HG03442 (cell line): Measurements from ENCODE around the gene HSPBP1.

Experiments used
- ATAC-seq: cut with Tn5 transposase; IDR thresholded peaks from one replicate; pipeline ENCODE4 v1.9.1; 2021; ENCODE audit warnings: mild to moderate bottlenecking, moderate library complexity; ENCODE audit not compliant: unreplicated experiment

Gene HSPBP1

GRCh38 chr19:55305491-55305890 is 25.6 kb upstream of the HSPBP1 start:
- ATAC-seq = no peak

GRCh38 chr19:55304980-55305379 is 25.1 kb upstream of the HSPBP1 start:
- ATAC-seq = no peak

- no peak for ATAC-seq
Measured at GRCh38 chr19:55304279-55304978, 24.5 kb upstream of the HSPBP1 start.

- no peak for ATAC-seq
Measured at GRCh38 chr19:55303477-55303876, 23.6 kb upstream of the HSPBP1 start.

- ATAC-seq = no peak
Measured at GRCh38 chr19:55302318-55302703, 22.4 kb upstream of the HSPBP1 start.

- ATAC-seq = peak; percentile 84
Measured at GRCh38 chr19:55301459-55302317, 21.8 kb upstream of the HSPBP1 start.

- ATAC-seq = no peak
Measured at GRCh38 chr19:55300886-55301458, 21.1 kb upstream of the HSPBP1 start.

GRCh38 chr19:55299991-55300390 is 20.1 kb upstream of the HSPBP1 start:
- no peak for ATAC-seq

GRCh38 chr19:55297267-55297666 is 17.4 kb upstream of the HSPBP1 start:
- no peak for ATAC-seq

- ATAC-seq = no peak
Measured at GRCh38 chr19:55289117-55289796, 9.3 kb upstream of the HSPBP1 start.

GRCh38 chr19:55287361-55288079 is 7.6 kb upstream of the HSPBP1 start:
- ATAC-seq = no peak

GRCh38 chr19:55285229-55285890 is 5.5 kb upstream of the HSPBP1 start:
- ATAC-seq = no peak

GRCh38 chr19:55284405-55285058 is 4.6 kb upstream of the HSPBP1 start:
- no peak for ATAC-seq

GRCh38 chr19:55283548-55284377 is 3.9 kb upstream of the HSPBP1 start, which contains the start of gene BRSK1:
Gene BRSK1 (plus strand): TSS chr19:55283997. CDS start chr19:55284443, 446 bp downstream.
- no peak for ATAC-seq

GRCh38 chr19:55279340-55279739 is 570 bp downstream of the HSPBP1 start:
- ATAC-seq = no peak

GRCh38 chr19:55278391-55279135 is 1.3 kb downstream of the HSPBP1 start:
- ATAC-seq = no peak

- no peak for ATAC-seq
Measured at GRCh38 chr19:55277494-55277893, 2.4 kb downstream of the HSPBP1 start.
